HUES6 (cell line): Measurements from ENCODE around the gene SLC15A2.
A peak's percentile ranks its signal among the peaks of the same experiment; 100 is the strongest.
"Not testable (repeated sequence)": the region's sequence is repeated elsewhere in the genome, so short reads cannot be mapped to it uniquely, and the experiment has no call there.

ENCODE experiments used
- H3K27ac ChIP-seq: 2 replicates; pipeline ENCODE4 v1.7.0; 2013; ENCODE audit warnings: low read depth, mild to moderate bottlenecking, low read length, inconsistent platforms
- H3K27me3 ChIP-seq: 2 replicates; pipeline ENCODE4 v1.6.1; 2013; ENCODE audit warnings: low read length; ENCODE audit not compliant: control insufficient read depth, insufficient read depth
- H3K36me3 ChIP-seq: 2 replicates; pipeline ENCODE4 v1.6.1; 2013; ENCODE audit warnings: low read length; ENCODE audit not compliant: control insufficient read depth, insufficient read depth
- H3K4me1 ChIP-seq: 2 replicates; pipeline ENCODE4 v1.6.1; 2013; ENCODE audit warnings: low read length; ENCODE audit not compliant: control insufficient read depth, insufficient read depth
- H3K4me3 ChIP-seq: 2 replicates; pipeline ENCODE4 v1.5.1; 2013; ENCODE audit warnings: low read depth, low read length
- H3K9ac ChIP-seq: one replicate; pipeline ENCODE4 v1.6.1; 2013; ENCODE audit warnings: mild to moderate bottlenecking, low read length
- H3K9me3 ChIP-seq: 2 replicates; pipeline ENCODE4 v1.6.1; 2013; ENCODE audit warnings: low read depth, low read length; ENCODE audit not compliant: control insufficient read depth, insufficient read depth

SLC15A2 gene

GRCh38 chr3:121924734-121925133 lies 30.5 kb downstream of the SLC15A2 start:
- no peaks in the 10 kb centered on the region for H3K9me3 ChIP-seq
- H3K27me3 ChIP-seq = no peaks in the 10 kb centered on the region
- H3K27ac ChIP-seq = no peak overlapping the region
- H3K4me3 ChIP-seq = no peak overlapping the region
- H3K4me1 ChIP-seq = 0 out of 2 replicates have a peak, but pooled peaks cover 6% of the 10 kb centered on the region
- H3K36me3 ChIP-seq = no peaks in the 10 kb centered on the region
- H3K9ac ChIP-seq = no peak overlapping the region

- Histone ChIP-seq H3K4me1 (0 out of 2 replicates have a peak, but pooled peaks cover 6% of the 10 kb centered on the region), H3K9ac (no peak overlapping the region), H3K36me3 (no peaks in the 10 kb centered on the region), H3K27ac (no peak overlapping the region), H3K4me3 (no peak overlapping the region), H3K27me3 (no peaks in the 10 kb centered on the region), H3K9me3 (no peaks in the 10 kb centered on the region)
These were observed 32.2 kb downstream of the SLC15A2 start for GRCh38 chr3:121926380-121926779.

- not testable (repeated sequence) for H3K9me3 ChIP-seq, H3K4me1 ChIP-seq, H3K27ac ChIP-seq, H3K27me3 ChIP-seq, H3K36me3 ChIP-seq
- Histone ChIP-seq H3K4me3 (peak overlapping the region; percentile 31; the same call in 1 of the 2 replicates), H3K9ac (peak overlapping the region; percentile 61)
These were observed 44.1 kb downstream of the SLC15A2 start for GRCh38 chr3:121938141-121938855.

GRCh38 chr3:121941592-121941991 lies 47.4 kb downstream of the SLC15A2 start:
- H3K4me3 ChIP-seq = no peak overlapping the region
- H3K9me3 ChIP-seq = no peaks in the 10 kb centered on the region
- H3K36me3 ChIP-seq = no peaks in the 10 kb centered on the region
- H3K27ac ChIP-seq = no peak overlapping the region
- no peak overlapping the region for H3K9ac ChIP-seq
- H3K27me3 ChIP-seq = no peaks in the 10 kb centered on the region
- H3K4me1 ChIP-seq = peaks cover 7% of the 10 kb centered on the region; the same call in 1 of the 2 replicates

DNA sequence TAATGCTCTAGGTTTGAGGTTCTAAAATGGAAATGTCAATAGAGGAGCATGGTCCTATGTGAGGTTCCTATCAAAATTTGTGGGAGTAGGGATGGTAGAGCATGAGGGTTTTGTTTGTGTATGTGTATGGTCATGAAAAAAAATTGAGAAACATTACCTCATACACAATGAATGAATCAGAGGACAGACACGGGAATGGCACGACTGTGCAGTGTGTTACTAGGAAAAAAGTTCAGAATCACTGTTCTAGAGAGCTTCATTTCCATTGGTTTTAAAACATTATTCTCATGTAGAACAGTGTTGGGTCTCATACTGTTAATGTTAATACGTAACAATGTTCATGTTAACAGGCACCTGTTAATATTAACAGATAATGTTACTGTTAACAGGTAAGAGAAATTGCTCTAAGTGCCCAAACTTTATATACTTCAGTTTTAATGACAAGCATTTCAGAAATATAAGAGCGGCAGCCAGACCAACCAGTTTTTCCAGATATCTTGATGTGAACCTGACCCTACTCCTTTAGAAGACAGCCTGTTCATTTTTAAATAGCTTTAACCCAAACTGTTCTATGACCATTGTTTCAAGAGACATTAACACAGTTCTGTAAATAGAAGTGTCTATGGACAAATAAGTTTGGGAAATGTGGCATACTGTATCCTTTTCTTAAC lies 48.0 kb downstream of the SLC15A2 start:
- H3K36me3 ChIP-seq = no peaks in the 10 kb centered on the region
- no peaks in the 10 kb centered on the region for H3K9me3 ChIP-seq
- H3K27me3 ChIP-seq = no peaks in the 10 kb centered on the region
- no peak overlapping the region for H3K27ac ChIP-seq
- H3K4me3 ChIP-seq = no peak overlapping the region
- no peak overlapping the region for H3K9ac ChIP-seq
- peaks cover 7% of the 10 kb centered on the region; the same call in 1 of the 2 replicates for H3K4me1 ChIP-seq

- peaks cover 7% of the 10 kb centered on the region; the same call in 1 of the 2 replicates for H3K4me1 ChIP-seq
- no peaks in the 10 kb centered on the region for H3K36me3 ChIP-seq
- H3K27me3 ChIP-seq = no peaks in the 10 kb centered on the region
- H3K4me3 ChIP-seq = no peak overlapping the region
- H3K9me3 ChIP-seq = no peaks in the 10 kb centered on the region
- H3K9ac ChIP-seq = no peak overlapping the region
- H3K27ac ChIP-seq = no peak overlapping the region
These were observed 49.2 kb downstream of the SLC15A2 start for GRCh38 chr3:121943431-121943830.

- H3K27me3 ChIP-seq = no peaks in the 10 kb centered on the region
- H3K36me3 ChIP-seq = no peaks in the 10 kb centered on the region
- no peaks in the 10 kb centered on the region for H3K9me3 ChIP-seq
- H3K27ac ChIP-seq = no peak overlapping the region
- H3K4me3 ChIP-seq = no peak overlapping the region
- H3K9ac ChIP-seq = no peak overlapping the region
- no peaks in the 10 kb centered on the region; the same call in 1 of the 2 replicates for H3K4me1 ChIP-seq
These were observed 54.4 kb downstream of the SLC15A2 start for GRCh38 chr3:121948641-121949040.

DNA sequence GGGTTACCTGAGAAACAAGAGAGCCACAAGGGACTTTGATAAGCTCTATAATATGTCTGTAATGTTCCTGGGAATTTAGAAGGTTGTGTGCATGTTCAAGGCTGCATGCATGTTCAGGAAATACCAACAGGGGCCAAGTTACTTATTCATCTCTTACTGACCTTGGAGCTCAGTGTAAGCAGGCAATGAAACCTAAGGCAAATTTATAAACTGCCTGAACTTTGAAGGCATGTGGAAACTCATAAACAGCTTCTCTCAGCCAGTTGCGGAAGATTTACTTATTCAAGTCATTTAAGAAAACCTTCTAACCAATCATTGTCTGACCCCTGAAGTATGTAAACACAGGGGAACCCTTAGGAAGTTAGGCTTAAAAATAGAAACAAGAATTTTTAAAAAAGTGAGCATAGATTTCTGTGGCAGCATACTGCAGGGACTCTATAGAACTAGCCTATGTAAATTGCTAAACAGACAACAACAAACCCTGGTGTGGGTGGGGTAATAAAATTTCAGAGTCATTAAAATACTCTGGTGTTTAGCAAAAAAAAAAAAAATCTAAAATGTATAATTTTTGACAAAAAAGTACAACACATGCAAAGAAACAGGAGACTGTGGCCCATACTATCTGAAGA lies 57.2 kb downstream of the SLC15A2 start:
- Histone ChIP-seq H3K36me3 (no peaks in the 10 kb centered on the region), H3K27me3 (no peaks in the 10 kb centered on the region), H3K9ac (no peak overlapping the region), H3K9me3 (no peaks in the 10 kb centered on the region), H3K27ac (no peak overlapping the region), H3K4me1 (no peaks in the 10 kb centered on the region; the same call in 1 of the 2 replicates), H3K4me3 (no peak overlapping the region)

- H3K27ac ChIP-seq = no peak overlapping the region
- H3K4me1 ChIP-seq = no peaks in the 10 kb centered on the region; the same call in 1 of the 2 replicates
- H3K36me3 ChIP-seq = no peaks in the 10 kb centered on the region
- H3K4me3 ChIP-seq = no peak overlapping the region
- H3K9me3 ChIP-seq = no peaks in the 10 kb centered on the region
- H3K27me3 ChIP-seq = no peaks in the 10 kb centered on the region
- no peak overlapping the region for H3K9ac ChIP-seq
These were observed 62.2 kb downstream of the SLC15A2 start for GRCh38 chr3:121956363-121956762.

DNA sequence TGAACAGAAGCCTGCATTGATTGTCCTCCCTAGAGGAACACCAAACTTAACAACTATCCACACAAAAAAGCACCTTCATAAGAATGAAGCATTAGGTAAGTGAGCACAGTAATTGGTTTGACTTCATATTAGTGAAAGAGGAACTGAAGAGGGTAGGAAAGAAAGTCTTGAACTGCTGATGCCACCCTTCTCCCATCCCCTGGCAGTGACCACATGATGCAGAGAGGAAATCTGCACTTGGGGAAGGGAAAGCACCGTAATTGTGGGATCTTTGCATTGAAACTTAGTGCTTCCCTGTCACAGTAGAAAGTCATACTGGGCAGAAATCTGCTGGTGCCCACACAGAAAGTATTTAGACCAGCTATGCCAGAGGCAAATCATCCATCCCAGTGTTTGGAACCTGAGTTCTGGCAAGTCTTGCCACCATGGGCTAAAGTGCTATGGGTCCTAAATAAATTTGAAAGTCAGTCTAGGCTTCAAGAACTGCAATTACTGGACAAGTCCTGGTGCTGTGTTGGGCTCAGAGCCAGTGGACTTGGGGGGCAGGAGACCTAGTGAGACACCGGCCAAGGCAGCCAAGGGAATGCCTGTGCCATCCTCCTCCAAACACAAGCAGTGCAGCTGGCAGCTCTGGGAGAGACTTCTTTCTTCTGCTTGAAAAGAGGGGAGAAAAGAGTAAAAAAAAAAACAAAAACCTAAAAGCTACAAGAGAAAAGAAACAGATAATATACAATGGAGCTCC lies 63.6 kb downstream of the SLC15A2 start:
- H3K4me3 ChIP-seq = no peak overlapping the region
- H3K4me1 ChIP-seq = no peaks in the 10 kb centered on the region
- H3K36me3 ChIP-seq = no peaks in the 10 kb centered on the region
- 0 out of 2 replicates have a peak, but pooled peaks cover 3% of the 10 kb centered on the region for H3K9me3 ChIP-seq
- no peak overlapping the region for H3K9ac ChIP-seq
- no peak overlapping the region for H3K27ac ChIP-seq
- H3K27me3 ChIP-seq = no peaks in the 10 kb centered on the region
